Cardiac septum (tissue), 1 donor: ENCODE measurements around the gene TARBP2. TPM values are rescaled to one million over a fixed set of nuclear protein-coding genes. Genes with fewer than 3 reads are reported as not detected.

ENCODE experiments used
- DNase-seq: peaks from one replicate; pipeline ENCODE4 v3.0.0-alpha.2; 2020; ENCODE audit warnings: low spot score
- intact Hi-C: fragments of 100-400 bp; cut with DNase I; formaldehyde crosslinking; loops from one replicate; pipeline ENCODE4 v1.14.0; 2022
- long read RNA-seq: library from polyadenylated mRNA; unstranded; transcript quantifications from one replicate; pipeline ENCODE4 v2.0.0, GENCODE V29; 2021
- total RNA-seq: library from RNA; stranded (reverse); fragmentation: NEBNext Ultra II Directional; extraction: Animal tissue kit (Norgen Biotek cat#: 25700); gene quantifications from one replicate; pipeline ENCODE4 v1.2.1, GENCODE V29; 2021
- donor health status: DM: no; HTN: no; CAD: no.

Gene TARBP2, protein sequence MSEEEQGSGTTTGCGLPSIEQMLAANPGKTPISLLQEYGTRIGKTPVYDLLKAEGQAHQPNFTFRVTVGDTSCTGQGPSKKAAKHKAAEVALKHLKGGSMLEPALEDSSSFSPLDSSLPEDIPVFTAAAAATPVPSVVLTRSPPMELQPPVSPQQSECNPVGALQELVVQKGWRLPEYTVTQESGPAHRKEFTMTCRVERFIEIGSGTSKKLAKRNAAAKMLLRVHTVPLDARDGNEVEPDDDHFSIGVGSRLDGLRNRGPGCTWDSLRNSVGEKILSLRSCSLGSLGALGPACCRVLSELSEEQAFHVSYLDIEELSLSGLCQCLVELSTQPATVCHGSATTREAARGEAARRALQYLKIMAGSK
- 11.6 TPM for total RNA-seq
- long read RNA-seq, transcript TARBP2-201 (9 exons, 1,867 nt), result major isoform, 6 of 15 reads
- long read RNA-seq, partial matches to known transcripts, result 1 of 15 reads
- long read RNA-seq, other reads (novel, unspliced or antisense), result 8 of 15 reads

DNA sequence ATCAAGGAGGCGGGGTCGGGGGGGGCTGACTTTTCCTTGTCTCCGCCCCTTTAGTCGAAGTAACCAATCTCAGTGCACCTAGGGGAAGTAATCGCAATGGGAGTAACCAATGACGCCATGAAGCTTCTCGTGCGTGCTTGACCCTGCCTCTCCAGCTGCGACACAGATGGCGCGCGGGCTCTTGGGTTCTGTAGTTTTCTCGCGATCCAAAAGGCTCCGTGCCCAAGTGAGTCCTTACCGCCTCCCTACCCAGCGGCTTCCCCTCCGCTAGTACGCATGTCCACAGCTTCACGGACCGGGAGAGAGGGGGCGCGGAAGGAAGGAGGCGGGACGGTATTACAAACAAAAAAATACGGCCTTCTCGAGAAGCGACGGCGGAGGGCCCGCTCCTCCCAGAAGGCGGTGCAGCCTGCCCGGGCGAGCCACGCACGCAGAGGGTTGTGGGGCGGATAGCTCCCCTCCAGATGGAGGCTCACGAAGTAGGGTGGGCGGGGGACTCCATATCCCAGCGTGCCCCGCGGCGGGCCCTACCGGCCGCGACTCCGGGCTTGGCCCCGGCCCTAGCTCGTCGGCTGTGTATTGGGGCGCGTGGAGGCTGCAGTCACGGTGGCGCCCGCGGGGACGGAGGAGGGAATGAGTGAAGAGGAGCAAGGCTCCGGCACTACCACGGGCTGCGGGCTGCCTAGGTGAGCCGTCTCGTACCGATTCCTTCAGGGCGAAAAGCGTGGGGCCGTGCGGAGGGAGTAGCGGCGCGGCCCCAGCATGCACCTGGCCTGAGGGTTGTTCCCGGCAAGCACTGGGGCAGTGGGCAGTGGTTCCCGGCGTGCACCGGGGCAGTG lies at the start of gene TARBP2:
Gene TARBP2, plus strand, starts transcription at position 508 of the 839 bp plus-strand sequence. Its CDS starts 126 bp downstream, at position 634.
- intact Hi-C loops, result loop anchor here (1.0 kb wide), 1 partner anchor 49 kb away; the partner anchor contains the start of gene PCBP2
- peak; percentile 99 for DNase-seq

DNA sequence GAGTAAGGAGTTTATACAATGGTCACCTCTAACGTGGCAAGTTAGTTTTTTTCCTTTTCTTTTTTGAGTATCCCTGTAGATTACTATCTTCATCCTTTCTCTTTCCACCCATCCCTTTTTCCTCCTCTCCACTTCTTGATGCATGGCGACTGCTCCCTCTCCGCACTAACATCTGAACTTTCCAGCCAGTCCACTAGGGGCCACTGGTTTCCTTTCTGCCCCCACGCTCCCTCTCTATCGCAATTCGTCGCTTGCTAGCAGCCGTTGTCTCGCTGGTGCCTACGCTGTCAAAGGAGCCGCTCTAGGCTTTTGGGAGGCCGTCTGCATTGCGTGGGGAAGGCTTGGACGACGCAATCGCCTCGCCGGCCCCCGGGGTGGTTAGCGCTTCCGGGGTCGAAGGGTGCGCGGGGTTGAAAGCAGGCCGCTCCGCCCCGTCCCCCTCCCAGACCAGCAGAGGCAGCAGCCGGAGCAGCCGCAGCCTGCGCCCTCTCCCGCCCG lies 49.4 kb upstream of the TARBP2 start, which contains the start of gene PCBP2:
Gene PCBP2, plus strand, starts transcription at position 442 of the 498 bp plus-strand sequence. CDS start 2,699 bp downstream, outside the sequence.
- intact Hi-C loops, result loop anchor here (1.0 kb wide), 1 partner anchor 50 kb away; the partner anchor contains the start of gene TARBP2
- DNase-seq, result peak; percentile 99

DNA sequence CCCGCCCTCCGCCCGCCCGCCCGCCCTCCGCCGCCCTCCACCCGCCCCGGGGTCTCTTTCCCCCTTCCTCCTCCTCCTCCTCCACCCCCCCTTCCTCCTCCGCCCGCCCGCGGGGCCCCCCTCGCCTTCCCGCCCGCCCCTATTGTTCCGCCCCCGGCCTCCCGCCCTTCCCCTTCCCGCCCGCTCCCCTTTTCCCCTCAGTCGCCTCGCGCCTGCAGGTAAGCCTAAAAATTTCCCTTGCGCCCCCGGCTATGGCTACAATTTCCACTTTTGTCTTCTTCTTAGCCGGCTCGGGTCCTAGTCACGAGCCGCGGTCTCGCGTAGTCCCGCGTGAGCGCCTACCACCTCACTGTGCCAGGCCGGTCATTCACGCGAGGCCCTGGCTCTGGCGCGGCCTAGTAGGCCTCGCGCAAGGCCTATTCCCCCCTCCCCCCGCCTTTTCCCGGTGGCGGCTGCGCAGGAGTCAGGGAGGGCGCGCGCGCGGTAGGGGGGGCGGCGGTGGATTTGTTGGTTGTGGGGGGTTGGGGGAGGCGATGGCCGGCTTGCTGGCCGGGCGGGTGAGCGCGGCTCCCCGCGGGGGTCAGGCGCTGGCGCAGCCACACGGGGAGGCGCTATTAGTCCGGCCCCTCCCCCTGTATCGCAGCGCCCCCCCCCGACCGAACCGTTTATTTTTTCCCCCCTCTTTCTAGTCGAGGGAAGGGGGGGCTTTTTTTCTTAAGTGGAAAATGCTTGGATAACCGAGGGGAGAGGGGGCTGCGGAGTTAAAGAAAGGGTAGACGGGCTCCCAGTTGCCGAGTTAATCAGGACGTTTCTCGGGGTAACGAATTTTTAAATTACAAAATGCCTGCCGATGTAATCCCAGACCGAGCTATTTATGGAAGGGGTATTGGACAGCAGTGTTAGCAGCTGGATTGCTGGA lies 48.7 kb upstream of the TARBP2 start:
- intact Hi-C loops, result loop anchor here (1.0 kb wide), 1 partner anchor 49 kb away; the partner anchor contains the start of gene TARBP2
- peak; percentile 90 for DNase-seq

DNA sequence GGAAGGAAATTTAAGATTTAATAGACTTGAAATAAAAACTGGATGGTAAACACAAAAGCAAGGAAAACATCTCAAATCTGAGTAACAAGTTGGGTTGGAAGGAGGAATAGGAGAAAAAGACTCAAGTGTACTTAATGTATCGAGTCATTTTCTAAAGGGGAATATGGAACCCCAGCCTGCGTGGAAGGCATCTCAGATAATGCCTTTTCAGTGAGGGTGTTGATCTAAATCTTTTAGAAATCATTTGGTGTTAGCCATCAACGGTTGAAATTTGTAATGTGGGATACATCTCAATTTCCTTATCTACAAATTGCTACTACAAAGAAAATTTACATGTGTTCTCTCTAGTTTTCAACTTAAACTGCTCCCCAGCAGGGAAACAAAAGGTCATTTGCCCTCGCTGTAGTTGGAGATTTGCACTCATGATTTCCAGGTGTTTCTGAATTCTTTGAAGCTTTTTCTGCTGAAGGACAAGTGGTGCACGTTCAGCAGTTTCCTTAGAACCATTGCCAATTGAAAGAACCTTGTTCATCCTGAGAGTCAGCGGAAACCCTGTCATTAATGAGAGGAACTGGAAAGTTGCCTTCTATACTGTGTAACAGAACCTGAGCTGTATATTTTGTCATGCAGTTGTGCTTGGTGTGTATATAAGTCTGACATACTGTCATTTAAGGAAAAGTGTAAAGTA lies 47.0 kb upstream of the TARBP2 start:
- no peak for DNase-seq

DNA sequence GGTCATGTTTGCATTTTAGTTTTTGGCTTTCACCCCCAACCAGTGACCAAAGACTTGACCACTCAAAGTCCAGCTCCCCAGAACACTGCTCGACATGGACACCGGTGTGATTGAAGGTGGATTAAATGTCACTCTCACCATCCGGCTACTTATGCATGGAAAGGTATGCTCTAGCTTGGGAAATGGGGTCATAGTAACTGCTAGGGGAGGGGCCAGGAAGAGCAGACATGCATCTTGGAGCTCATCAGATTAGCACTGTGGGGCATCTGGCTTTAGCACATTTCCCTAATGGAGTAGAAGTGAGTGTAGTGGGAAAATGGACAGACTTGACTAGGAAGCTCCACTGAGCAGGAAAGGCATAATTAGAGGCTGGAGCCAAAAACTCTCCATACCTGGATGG lies 46.4 kb upstream of the TARBP2 start:
- intact Hi-C loops, result no loop called here
- no peak for DNase-seq

More for the DNA sequence above, 47.0 kb upstream of the TARBP2 start:
- intact Hi-C loops, result no loop called here

DNA sequence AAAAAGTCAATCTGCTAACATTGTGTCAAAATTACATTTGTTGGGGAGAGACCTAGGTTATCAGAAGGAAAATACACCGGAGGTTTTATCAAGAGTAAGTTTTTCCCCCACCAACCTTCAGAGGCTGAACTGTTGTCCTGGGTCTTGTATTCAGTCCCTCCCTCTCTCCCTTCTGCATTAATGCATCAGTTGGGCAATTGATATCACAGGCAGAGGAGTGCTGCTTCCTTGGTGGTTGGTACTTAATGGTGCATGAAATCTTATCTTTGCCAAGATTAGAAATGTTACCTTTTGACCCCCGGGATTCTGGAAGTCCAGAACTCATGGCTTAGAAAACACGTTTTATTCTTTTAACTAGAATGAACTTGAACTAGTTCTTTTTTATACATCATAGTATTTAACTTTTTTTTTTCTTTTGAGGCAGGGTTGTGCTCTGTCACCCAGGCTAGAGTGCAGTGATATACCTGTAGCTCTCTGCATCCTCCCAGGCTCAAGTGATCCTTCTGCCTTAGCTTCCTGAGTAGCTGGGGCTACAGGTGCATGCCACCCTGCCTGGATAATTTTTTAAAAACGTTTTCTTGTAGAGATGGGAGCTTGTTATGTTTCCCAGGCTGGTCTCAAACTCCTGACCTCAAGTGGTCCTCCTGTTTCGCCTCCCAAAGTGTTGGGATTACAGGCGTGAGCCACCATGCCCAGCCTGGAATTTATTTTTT lies 44.3 kb upstream of the TARBP2 start:
- no peak for DNase-seq
- intact Hi-C loops, result no loop called here

DNA sequence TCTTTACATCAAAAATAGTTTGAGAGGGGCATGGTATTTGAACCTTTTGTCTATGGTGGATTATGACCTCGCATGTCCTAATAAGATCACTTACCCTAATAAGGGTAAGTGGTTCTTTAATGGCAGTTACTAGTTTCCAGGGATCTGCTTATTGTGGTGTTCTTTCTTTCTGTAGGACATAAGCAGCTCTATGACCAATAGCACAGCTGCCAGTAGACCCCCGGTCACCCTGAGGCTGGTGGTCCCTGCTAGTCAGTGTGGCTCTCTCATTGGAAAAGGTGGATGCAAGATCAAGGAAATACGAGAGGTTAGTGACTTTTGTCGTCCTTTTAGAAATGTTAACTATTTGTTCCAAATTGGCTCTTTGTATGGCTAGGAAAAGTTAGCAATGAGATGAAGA lies 42.0 kb upstream of the TARBP2 start:
- intact Hi-C loops, result no loop called here
- DNase-seq, result no peak

DNA sequence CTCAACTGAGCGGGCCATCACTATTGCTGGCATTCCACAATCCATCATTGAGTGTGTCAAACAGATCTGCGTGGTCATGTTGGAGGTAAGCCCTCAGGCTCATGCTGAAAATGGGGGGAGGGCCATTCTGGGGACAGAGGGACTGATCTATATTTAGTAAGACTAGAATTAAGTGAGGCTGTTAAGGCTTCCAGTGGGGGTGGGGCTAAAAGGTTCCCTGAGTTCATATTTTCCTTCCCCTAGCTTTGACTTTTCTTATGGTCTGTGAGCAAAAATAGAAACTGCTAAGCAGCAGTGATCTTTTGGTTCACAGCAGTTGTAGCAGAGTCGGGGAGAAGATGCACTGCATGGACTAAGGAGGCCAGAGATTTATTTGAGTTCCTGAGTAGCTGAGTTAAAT lies 40.0 kb upstream of the TARBP2 start:
- intact Hi-C loops, result no loop called here
- no peak for DNase-seq

DNA sequence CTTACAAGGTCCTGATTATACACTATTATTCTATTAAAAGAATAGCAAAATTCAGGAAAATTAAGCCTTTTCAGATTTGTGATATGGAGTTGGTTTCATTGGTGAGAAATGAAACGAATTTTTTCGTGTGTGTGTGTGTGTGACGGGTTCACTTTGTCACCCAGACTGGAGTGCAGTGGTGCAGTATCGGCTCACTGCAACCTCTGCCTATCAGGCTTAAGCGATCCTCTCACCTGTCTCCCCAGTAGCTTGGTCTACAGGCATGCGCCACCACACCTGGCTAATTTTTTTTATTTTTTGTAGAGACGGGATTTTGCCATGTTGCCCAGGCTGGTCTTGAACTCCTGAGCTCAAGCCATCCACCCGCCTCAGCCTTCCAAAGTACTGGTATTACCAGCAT lies 39.5 kb upstream of the TARBP2 start:
- DNase-seq, result no peak
- intact Hi-C loops, result no loop called here

DNA sequence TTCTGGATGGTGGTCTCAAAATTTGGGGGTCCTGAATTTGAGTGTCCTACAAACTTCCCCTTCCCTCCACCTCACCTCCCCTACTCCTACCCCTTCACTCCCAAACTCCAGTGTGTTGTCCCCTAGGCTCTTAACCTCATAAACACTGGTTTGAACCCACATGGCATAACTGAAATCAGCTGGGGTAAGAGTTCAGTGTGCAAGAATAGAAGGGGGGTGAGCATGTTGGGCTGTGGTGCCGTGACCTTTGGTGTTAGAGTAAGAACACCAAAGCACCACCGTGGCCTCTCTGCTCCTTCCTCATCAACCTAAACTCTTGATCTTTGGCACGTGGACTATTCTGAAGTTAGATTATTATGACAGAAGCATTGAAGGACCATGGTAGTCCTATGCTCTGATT lies 38.1 kb upstream of the TARBP2 start:
- intact Hi-C loops, result no loop called here
- DNase-seq, result no peak

DNA sequence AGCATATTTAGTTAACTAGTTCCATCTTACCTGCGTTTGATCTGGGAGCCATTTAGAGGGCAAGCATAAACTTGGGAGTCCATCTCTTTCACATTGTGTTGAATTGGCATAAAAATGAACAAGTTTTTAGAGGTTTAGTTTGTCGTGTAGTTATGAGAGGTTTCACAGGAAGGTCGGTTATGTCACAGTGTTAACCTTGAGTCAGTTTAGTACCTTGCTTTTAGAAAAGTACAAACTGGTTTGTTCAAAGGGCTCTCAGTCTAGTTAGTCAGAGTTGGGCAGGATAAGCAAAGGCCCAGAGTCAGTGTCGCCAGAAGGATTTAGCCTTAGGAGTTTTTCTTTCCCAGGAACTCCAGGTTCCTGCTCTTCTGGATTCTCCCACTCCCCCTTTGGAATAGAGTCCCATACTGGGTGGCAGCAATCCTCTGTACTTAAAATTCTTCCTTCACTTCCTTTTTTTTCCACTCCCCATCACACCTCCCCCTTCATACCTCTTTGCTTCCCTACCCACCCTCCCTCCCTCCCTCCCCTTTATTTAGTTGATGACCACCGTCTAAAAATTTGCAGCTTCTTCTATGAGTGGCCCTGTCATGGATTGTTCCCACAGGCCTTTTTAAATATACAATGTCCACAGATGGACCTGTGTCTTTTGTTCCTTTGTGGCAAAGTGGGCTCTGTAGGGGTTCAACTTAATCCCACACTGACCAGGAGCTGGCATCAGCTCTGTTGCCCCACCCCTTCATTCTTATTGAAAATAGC lies 37.1 kb upstream of the TARBP2 start:
- intact Hi-C loops, result no loop called here
- no peak for DNase-seq

DNA sequence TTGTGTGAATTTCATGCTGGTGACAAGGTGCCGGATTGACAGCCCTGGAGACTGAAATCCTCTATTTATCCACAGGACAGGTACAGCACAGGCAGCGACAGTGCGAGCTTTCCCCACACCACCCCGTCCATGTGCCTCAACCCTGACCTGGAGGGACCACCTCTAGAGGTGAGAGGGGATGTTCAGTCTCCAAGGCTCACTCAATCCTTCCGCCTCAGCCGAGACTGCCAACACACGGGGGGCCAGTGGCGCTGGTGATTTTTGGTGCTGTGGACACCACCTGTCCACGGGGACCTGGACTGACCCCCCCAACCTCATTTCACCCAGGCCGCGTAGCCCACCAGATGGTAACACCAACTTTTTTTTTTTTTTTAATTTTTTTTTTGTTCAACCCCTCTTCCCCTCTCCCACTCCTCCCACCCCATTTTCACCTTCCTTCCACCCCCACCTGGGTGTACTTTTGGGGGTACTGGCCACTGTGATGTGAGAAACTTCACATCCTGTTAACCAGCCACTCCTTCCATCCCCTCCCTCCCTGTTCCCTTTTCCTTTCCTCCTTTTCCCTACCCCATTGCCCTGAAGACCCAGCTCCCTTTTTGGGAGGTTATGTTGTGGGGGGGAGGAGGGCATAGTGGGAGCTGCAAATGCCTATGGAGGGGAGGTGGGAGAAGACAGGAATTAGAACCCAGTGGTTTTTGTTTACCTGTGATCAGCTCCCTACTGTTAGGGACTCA lies 36.2 kb upstream of the TARBP2 start:
- no peak for DNase-seq
- intact Hi-C loops, result no loop called here

DNA sequence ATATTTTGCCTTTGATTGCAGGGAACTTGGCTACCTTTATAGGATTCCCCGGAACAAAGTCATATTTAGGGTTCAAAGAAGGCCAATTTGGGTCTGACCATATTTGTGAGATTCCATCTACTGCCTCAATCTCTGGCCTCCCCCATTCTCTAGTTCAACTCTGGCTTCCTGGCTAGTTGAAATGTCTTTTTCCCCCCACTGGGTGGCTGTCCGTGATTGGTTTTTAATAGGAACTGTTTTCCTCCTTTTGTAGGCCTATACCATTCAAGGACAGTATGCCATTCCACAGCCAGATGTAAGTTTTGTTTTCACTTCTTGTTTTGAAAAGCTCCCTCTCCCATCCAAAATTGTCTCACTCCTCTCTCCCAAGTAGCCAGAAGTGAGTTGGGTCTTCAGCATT lies 35.4 kb upstream of the TARBP2 start:
- no peak for DNase-seq
- intact Hi-C loops, result no loop called here

DNA sequence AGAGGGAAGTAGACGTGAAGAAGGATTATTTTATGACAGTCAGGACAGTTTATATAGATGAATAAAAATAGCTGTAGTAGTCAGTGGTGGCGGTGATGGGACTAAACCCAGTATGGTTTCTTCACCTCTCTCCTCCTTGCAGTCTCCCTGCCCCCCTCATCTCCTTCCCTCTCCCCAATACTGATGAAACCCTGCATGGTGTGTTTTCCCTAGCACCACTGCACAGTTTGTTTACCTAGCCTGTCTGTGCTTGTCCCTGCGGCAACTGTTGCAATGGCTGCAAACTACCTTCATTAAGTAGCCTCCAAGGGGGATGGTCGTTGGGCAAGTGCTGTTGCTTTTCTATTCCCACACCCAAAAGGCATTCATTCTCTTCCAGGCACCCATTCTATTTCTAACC lies 34.4 kb upstream of the TARBP2 start:
- DNase-seq, result no peak
- intact Hi-C loops, result no loop called here

DNA sequence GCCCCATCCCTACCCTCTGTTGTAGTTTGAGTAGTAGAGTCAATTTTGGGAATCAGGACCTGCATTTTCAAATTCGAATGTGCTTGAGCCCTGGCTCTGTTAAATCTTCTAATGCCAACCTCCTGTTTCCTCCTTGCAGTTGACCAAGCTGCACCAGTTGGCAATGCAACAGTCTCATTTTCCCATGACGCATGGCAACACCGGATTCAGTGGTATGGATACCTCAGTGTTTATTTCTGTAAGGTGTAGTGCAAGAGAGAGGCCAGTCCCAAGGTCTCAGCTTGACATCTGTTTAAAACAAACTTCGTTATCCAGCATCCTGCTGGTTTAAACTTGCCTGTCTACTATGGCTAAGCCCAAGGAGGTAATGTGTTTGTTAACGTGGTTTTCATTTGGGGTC lies 34.0 kb upstream of the TARBP2 start:
- intact Hi-C loops, result no loop called here

DNA sequence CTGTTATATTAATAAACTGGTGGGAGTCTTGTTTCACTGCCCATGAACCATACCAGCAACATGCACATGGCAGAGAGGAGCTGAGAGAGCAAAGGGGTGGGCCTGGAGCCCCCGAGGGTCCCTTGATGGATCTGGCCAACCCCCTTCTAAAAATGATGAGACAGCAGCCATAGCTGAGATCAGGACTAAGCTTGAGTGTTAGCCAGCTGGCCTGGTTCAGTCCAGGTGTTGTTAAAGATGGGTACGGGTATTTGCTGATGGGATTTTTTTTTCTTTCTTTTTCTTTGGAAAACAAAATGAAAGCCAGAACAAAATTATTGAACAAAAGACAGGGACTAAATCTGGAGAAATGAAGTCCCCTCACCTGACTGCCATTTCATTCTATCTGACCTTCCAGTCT lies 33.2 kb upstream of the TARBP2 start:
- intact Hi-C loops, result no loop called here
- DNase-seq, result no peak

More for the DNA sequence above, 34.0 kb upstream of the TARBP2 start:
- no peak for DNase-seq
